SK-N-SH (cell line): Measurements from ENCODE around the gene CD300C. TPM values are rescaled to one million over a fixed set of nuclear protein-coding genes. Genes with fewer than 3 reads are reported as not detected.

Experiments used
- CTCF ChIA-PET: fragments of 300-600, 350-600 bp; formaldehyde crosslinking; extraction: SDS; loops from one replicate; lab custom pipeline; 2021; lab: Yijun Ruan, JAX
- POLR2A ChIA-PET: fragments of 350-600 bp; sonication (Branson Sonifier 250); formaldehyde crosslinking; extraction: SDS; loops from one replicate; lab custom pipeline; 2020; ENCODE audit warnings: antibody characterized with exemption, inconsistent platforms; lab: Yijun Ruan, JAX
- DNase-seq: peaks from one replicate; pipeline ENCODE4 v3.0.0; 2012
- H2AFZ ChIP-seq: fragments of 200-600 bp; sonication (generic); 2 replicates; pipeline ENCODE4 v1.8.1; 2016; ENCODE audit warnings: antibody characterized with exemption, mild to moderate bottlenecking, low read depth
- H3F3A ChIP-seq: fragments of 200-600 bp; sonication (generic); replicated peaks from 2 replicates; pipeline ENCODE3; 2016; ENCODE audit warnings: antibody characterized with exemption, mild to moderate bottlenecking; ENCODE audit not compliant: insufficient read depth
- H3K27ac ChIP-seq, 2 experiments: fragments of 200-500 bp in 1 of 2; fragments of 200-600 bp in 1 of 2; sonication (Bioruptor generic) in 1 of 2; sonication (generic), shearing (Covaris generic) in 1 of 2; 2 replicates each; pipeline versions ENCODE4 v1.5.1 to v1.6.1; 2014 to 2016; ENCODE audit warnings: low read depth in 2 of 2, inconsistent platforms in 1 of 2, low read length in 1 of 2, mild to moderate bottlenecking in 1 of 2, mixed read lengths in 1 of 2
- H3K27me3 ChIP-seq: fragments of 200-600 bp; sonication (generic), shearing (Covaris generic); 2 replicates; pipeline ENCODE4 v1.6.1; 2016; ENCODE audit warnings: mixed run types; ENCODE audit not compliant: insufficient read depth
- H3K36me3 ChIP-seq, 2 experiments: fragments of 200-500 bp in 1 of 2; fragments of 200-600 bp in 1 of 2; sonication (Bioruptor generic) in 1 of 2; sonication (generic) in 1 of 2; replicated peaks in 1 of 2; 2 replicates each; pipeline versions ENCODE3 to v1.5.1; 2014 to 2016; ENCODE audit warnings: low read length in 1 of 2, mild to moderate bottlenecking in 1 of 2; ENCODE audit not compliant: insufficient read depth in 2 of 2, control insufficient read depth in 1 of 2
- H3K4me1 ChIP-seq, 2 experiments: fragments of 200-500 bp in 1 of 2; fragments of 200-600 bp in 1 of 2; sonication (Bioruptor generic) in 1 of 2; sonication (generic), shearing (Covaris generic) in 1 of 2; 2 replicates each; pipeline versions ENCODE4 v1.5.1 to v1.6.1; 2014 to 2016; ENCODE audit warnings: low read depth in 1 of 2, low read length in 1 of 2, mixed run types in 1 of 2; ENCODE audit not compliant: insufficient read depth in 2 of 2, control insufficient read depth in 1 of 2
- H3K4me2 ChIP-seq: fragments of 200-600 bp; sonication (generic), shearing (Covaris generic); 2 replicates; pipeline ENCODE4 v1.6.1; 2017; ENCODE audit warnings: mixed run types
- H3K4me3 ChIP-seq, 2 experiments: fragments of 200-500 bp in 1 of 2; fragments of 200-600 bp in 1 of 2; sonication (Bioruptor generic) in 1 of 2; sonication (generic), shearing (Covaris generic) in 1 of 2; 2 replicates each; pipeline versions ENCODE4 v1.5.1 to v1.8.1; 2014 to 2016; ENCODE audit warnings: low read depth in 2 of 2, inconsistent platforms in 1 of 2, low read length in 1 of 2, mild to moderate bottlenecking in 1 of 2, mixed read lengths in 1 of 2, moderate library complexity in 1 of 2
- H3K79me2 ChIP-seq: fragments of 200-600 bp; sonication (generic); 2 replicates; pipeline ENCODE4 v1.8.1; 2017; ENCODE audit warnings: mild to moderate bottlenecking; ENCODE audit not compliant: insufficient read depth
- H3K9ac ChIP-seq: fragments of 200-600 bp; sonication (generic); 2 replicates; pipeline ENCODE4 v1.6.1; 2017; ENCODE audit warnings: mixed run types
- H3K9me2 ChIP-seq: fragments of 200-600 bp; sonication (generic); 2 replicates; pipeline ENCODE4 v1.6.1; 2017; ENCODE audit warnings: mixed run types
- H3K9me3 ChIP-seq: fragments of 200-600 bp; sonication (generic); 2 replicates; pipeline ENCODE4 v1.6.1; 2017; ENCODE audit warnings: mixed run types, mild to moderate bottlenecking, moderate library complexity
- H4K20me1 ChIP-seq: fragments of 200-600 bp; sonication (generic); 2 replicates; pipeline ENCODE4 v1.6.1; 2017; ENCODE audit warnings: mild to moderate bottlenecking, mixed run types; ENCODE audit not compliant: insufficient read depth
- EZH2phosphoT487 ChIP-seq: fragments of 200-600 bp; sonication (generic); IDR thresholded peaks from 2 replicates; pipeline ENCODE4 v1.6.1; 2017; ENCODE audit warnings: low read depth, mixed run types, mild to moderate bottlenecking, antibody characterized with exemption, moderate library complexity, borderline replicate concordance
- FOXJ3 ChIP-seq: sonication (generic); formaldehyde crosslinking; IDR thresholded peaks from 2 replicates; pipeline ENCODE4 v1.5.1; 2020; ENCODE audit warnings: mild to moderate bottlenecking, missing genetic modification reagents
- FOXM1 ChIP-seq: IDR thresholded peaks from 2 replicates; pipeline ENCODE4 v1.4.0; 2012; ENCODE audit warnings: low read depth, mild to moderate bottlenecking
- IRF3 ChIP-seq: fragments of 150-350 bp; IDR thresholded peaks from 2 replicates; pipeline ENCODE4 v1.6.1; 2016; ENCODE audit warnings: mild to moderate bottlenecking, low read depth, low read length
- MXI1 ChIP-seq: IDR thresholded peaks from 2 replicates; pipeline ENCODE4 v1.6.1; 2012; ENCODE audit warnings: mild to moderate bottlenecking, low read depth, low read length, improper control_type of control experiment
- NRF1 ChIP-seq: IDR thresholded peaks from 2 replicates; pipeline ENCODE4 v1.6.1; 2012; ENCODE audit warnings: low read depth, mild to moderate bottlenecking, low read length
- PBX3 ChIP-seq: IDR thresholded peaks from 2 replicates; pipeline ENCODE4; 2012
- POLR2AphosphoS5 ChIP-seq: IDR thresholded peaks from 2 replicates; pipeline ENCODE4 v1.6.1; 2012; ENCODE audit warnings: low read depth, low read length
- RFX5 ChIP-seq: IDR thresholded peaks from 2 replicates; pipeline ENCODE4 v1.6.1; 2012; ENCODE audit warnings: mild to moderate bottlenecking, improper control_type of control experiment, low read length
- SIN3A ChIP-seq: IDR thresholded peaks from 2 replicates; pipeline ENCODE4 v1.6.1; 2012; ENCODE audit warnings: low read depth, mild to moderate bottlenecking, low read length, moderate library complexity, borderline replicate concordance
- SMC3 ChIP-seq: IDR thresholded peaks from 2 replicates; pipeline ENCODE4 v1.6.1; 2012; ENCODE audit warnings: low read depth, low read length, improper control_type of control experiment
- TEAD4 ChIP-seq: IDR thresholded peaks from 2 replicates; pipeline ENCODE4 v1.4.0; 2012; ENCODE audit warnings: mild to moderate bottlenecking, borderline replicate concordance; ENCODE audit not compliant: insufficient read depth
- USF2 ChIP-seq: fragments of 150-350 bp; IDR thresholded peaks from 2 replicates; pipeline ENCODE4 v1.6.1; 2017; ENCODE audit warnings: antibody characterized with exemption, low read length, low read depth, borderline replicate concordance
- WGBS: methylation state at CpG from one replicate; pipeline ENCODE4 v1.1.6; 2017; ENCODE audit warnings: low lambda C conversion rate; 5-methylcytosine and 5-hydroxymethylcytosine counted together
- polyA plus RNA-seq, 3 experiments: library from polyadenylated mRNA; depleted of rRNA; stranded (reverse); fragments of >200 nt; gene quantifications; 2 replicates each; pipeline ENCODE4 v1.2.3, GENCODE V29; 2012
- TF ChIP-seq, protein P1 (sequence below): IDR thresholded peaks from 2 replicates; pipeline ENCODE4 v1.4.0; 2012; ENCODE audit warnings: low read depth, borderline replicate concordance

CD300C gene
- polyA plus RNA-seq, 1 of the 3 experiments (the other 2 are of a cell fraction) = not detected

DNA sequence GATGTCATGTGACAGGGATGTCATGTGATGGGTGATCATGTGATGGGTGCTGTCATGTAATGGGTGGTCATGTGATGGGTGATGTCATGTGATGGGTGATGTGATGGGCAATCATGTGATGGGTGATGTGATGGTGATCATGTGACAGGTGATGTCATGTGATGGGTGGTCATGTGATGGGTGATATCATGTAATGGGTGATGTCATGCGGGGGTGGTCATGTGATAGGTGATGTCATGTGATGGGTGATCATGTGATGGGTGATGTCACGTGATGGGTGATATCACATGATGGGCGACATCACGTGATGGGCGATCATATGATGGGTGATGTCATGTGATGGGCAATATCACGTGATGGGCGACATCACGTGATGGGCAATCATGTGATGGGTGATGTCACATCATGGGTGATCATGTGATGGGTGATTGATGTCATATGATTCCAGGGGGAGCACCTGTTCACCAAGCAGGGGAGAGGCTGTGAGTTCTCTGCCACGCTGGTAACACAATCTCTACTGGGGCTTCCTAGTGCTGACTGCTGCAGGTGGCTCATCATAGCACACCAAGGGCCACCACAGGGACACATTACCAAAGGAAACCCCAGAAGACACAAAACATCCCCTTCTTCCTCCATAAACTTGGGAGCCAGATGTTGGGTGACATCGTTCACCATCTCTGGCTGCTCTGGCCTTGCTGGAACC lies 31.1 kb downstream of the CD300C start:
- POLR2A ChIA-PET = no interaction called here
- no peak for DNase-seq
- Histone ChIP-seq H3K4me1 (no peaks in the 10 kb centered on the region), H4K20me1 (no peaks in the 10 kb centered on the region), H3K4me3 (no peak overlapping the region), H3K9ac (no peak overlapping the region), H3K36me3 (no peaks in the 10 kb centered on the region), H3K9me3 (peaks cover 5% of the 10 kb centered on the region), H3K4me2 (no peak overlapping the region), H3K27ac (no peak overlapping the region), H3F3A (peaks cover 13% of the 10 kb centered on the region), H3K27me3 (no peaks in the 10 kb centered on the region), H3K9me2 (no peaks in the 10 kb centered on the region), H3K79me2 (no peaks in the 10 kb centered on the region), H2AFZ (no peak overlapping the region)
- CTCF ChIA-PET = interaction anchor here (0.6 to 2.0 kb wide), 3 partner anchors 136 to 193 kb away, joined by 3 to 5 read pairs (median 4); no protein-coding TSS in a partner anchor
- TF ChIP-seq USF2 (peak; percentile 47; the same call in 1 of the 2 replicates), RFX5 (no peak)
- 51% methylated on average over 10 of the region's 10 CpGs for WGBS

DNA sequence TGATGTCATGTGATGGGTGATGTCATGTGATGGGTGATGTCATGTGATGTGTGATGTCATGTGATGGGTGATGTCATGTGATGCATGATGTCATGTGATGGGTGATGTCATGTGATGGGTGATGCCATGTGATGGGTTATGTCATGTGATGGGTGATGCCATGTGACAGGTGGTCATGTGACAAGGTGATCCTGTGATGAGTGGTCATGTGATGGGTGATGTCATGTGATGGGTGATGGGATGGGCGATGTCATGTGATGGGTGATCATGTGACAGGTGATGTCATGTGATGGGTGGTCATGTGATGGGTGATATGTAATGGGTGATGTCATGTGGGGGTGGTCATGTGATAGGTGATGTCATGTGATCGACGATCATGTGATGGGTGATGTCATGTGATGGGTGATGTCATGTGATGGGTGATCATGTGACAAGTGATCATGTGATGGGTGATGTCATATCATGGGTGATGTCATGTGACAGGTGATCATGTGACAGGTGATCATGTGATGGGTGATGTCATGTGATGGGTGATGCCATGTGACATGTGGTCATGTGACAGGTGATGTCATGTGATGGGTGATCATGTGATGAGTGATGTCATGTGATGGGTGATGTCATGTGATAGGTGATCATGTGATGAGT lies 31.8 kb downstream of the CD300C start:
- H3K4me2 ChIP-seq = no peak overlapping the region
- H3K36me3 ChIP-seq = no peaks in the 10 kb centered on the region
- H3K4me3 ChIP-seq = no peak overlapping the region
- H3K27ac ChIP-seq = no peak overlapping the region
- H3K27me3 ChIP-seq = no peaks in the 10 kb centered on the region
- CTCF ChIA-PET = no interaction called here
- H3K4me1 ChIP-seq = no peaks in the 10 kb centered on the region
- peaks cover 13% of the 10 kb centered on the region for H3F3A ChIP-seq
- no peaks in the 10 kb centered on the region for H3K9me2 ChIP-seq
- 57% methylated on average over 3 of the region's 3 CpGs for WGBS
- H3K9ac ChIP-seq = no peak overlapping the region
- no peaks in the 10 kb centered on the region for H3K79me2 ChIP-seq
- POLR2A ChIA-PET = no interaction called here
- H2AFZ ChIP-seq = no peak overlapping the region
- TF ChIP-seq IRF3 (no peak), FOXJ3 (CRISPR knock-in tag) (no peak), MXI1 (no peak), SIN3A (no peak), FOXM1 (no peak), NRF1 (no peak), PBX3 (no peak), SMC3 (no peak), USF2 (peak; percentile 22; the same call in 1 of the 2 replicates), POLR2AphosphoS5 (no peak), EZH2phosphoT487 (no peak), TEAD4 (no peak)
- TF ChIP-seq, protein P1, sequence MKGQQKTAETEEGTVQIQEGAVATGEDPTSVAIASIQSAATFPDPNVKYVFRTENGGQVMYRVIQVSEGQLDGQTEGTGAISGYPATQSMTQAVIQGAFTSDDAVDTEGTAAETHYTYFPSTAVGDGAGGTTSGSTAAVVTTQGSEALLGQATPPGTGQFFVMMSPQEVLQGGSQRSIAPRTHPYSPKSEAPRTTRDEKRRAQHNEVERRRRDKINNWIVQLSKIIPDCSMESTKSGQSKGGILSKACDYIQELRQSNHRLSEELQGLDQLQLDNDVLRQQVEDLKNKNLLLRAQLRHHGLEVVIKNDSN = peak; percentile 46; the same call in 1 of the 2 replicates
- DNase-seq = no peak
- H4K20me1 ChIP-seq = no peaks in the 10 kb centered on the region
- peaks cover 5% of the 10 kb centered on the region for H3K9me3 ChIP-seq
